ENCODE results near the gene SPOCK2. TPM values are rescaled to one million over a fixed set of nuclear protein-coding genes. Genes with fewer than 3 reads are reported as not detected.
A peak's percentile ranks its signal among the peaks of the same experiment; 100 is the strongest.
"Not testable (repeated sequence)": the region's sequence is repeated elsewhere in the genome, so short reads cannot be mapped to it uniquely, and the experiment has no call there.

SPOCK2 gene
- total RNA-seq, 2 donors from 2014 or later = 8.1 to 9.8 TPM

- DNase-seq = no peak
- intact Hi-C loops (cut with DNase I) = no loop called here
- peak; percentile 71 to 75 for ATAC-seq
Measured at GRCh38 chr10:72110673-72111401, 22.5 kb upstream of the SPOCK2 start.

GRCh38 chr10:72109636-72110157 lies 21.3 kb upstream of the SPOCK2 start:
- ATAC-seq = no peak
- DNase-seq = no peak
- intact Hi-C loops (cut with DNase I) = no loop called here

GRCh38 chr10:72108830-72109635 lies 20.7 kb upstream of the SPOCK2 start:
- intact Hi-C loops (cut with DNase I) = no loop called here
- ATAC-seq (no peak), DNase-seq (no peak)

- intact Hi-C loops (cut with DNase I); ATAC-seq; DNase-seq: not testable (repeated sequence)
Measured at GRCh38 chr10:72108004-72108370, 19.6 kb upstream of the SPOCK2 start.

- no peak for DNase-seq
- intact Hi-C loops (cut with DNase I) = no loop called here
- ATAC-seq = no peak
Measured at GRCh38 chr10:72107325-72108003, 19.1 kb upstream of the SPOCK2 start.

GRCh38 chr10:72106896-72107295 lies 18.5 kb upstream of the SPOCK2 start:
- intact Hi-C loops (cut with DNase I) = no loop called here

GRCh38 chr10:72106154-72106849 lies 18.0 kb upstream of the SPOCK2 start:
- no peak for ATAC-seq
- intact Hi-C loops (cut with DNase I) = no loop called here

More at GRCh38 chr10:72106896-72107295, 18.5 kb upstream of the SPOCK2 start:
- ATAC-seq (no peak), DNase-seq (no peak)

GRCh38 chr10:72105710-72106109 lies 17.4 kb upstream of the SPOCK2 start:
- intact Hi-C loops (cut with DNase I) = no loop called here
- DNase-seq = no peak
- no peak for ATAC-seq

More at GRCh38 chr10:72106154-72106849, 18.0 kb upstream of the SPOCK2 start:
- DNase-seq = no peak

GRCh38 chr10:72105098-72105475 lies 16.7 kb upstream of the SPOCK2 start:
- intact Hi-C loops (cut with DNase I) = no loop called here
- no peak for DNase-seq
- no peak for ATAC-seq

- DNase-seq (no peak), ATAC-seq (no peak)
- intact Hi-C loops (cut with DNase I) = no loop called here
Measured at GRCh38 chr10:72104472-72105097, 16.2 kb upstream of the SPOCK2 start.

- intact Hi-C loops (cut with DNase I) = no loop called here
- ATAC-seq = no peak
- DNase-seq = no peak
Measured at GRCh38 chr10:72099600-72099921, 11.2 kb upstream of the SPOCK2 start.

- ATAC-seq (no peak), DNase-seq (no peak)
- intact Hi-C loops (cut with DNase I) = no loop called here
Measured at GRCh38 chr10:72098836-72099599, 10.7 kb upstream of the SPOCK2 start.

GRCh38 chr10:72098301-72098835 lies 10.0 kb upstream of the SPOCK2 start:
- no peak for DNase-seq
- intact Hi-C loops (cut with DNase I) = no loop called here
- ATAC-seq = no peak

GRCh38 chr10:72097448-72098300 lies 9.3 kb upstream of the SPOCK2 start:
- peak; percentile 66 for DNase-seq
- peak; percentile 86 to 97 for ATAC-seq
- intact Hi-C loops (cut with DNase I) = no loop called here

GRCh38 chr10:72096115-72097000 lies 8.0 kb upstream of the SPOCK2 start:
- ATAC-seq (peak in 1 of 2 donors; percentile 25), DNase-seq (no peak)
- intact Hi-C loops (cut with DNase I) = no loop called here

- intact Hi-C loops (cut with DNase I) = no loop called here
- ATAC-seq = no peak
Measured at GRCh38 chr10:72095195-72095594, 6.8 kb upstream of the SPOCK2 start.

More at GRCh38 chr10:72095195-72095594, 6.8 kb upstream of the SPOCK2 start:
- DNase-seq = no peak
